Heart left ventricle (tissue), 16 donors: ENCODE results near the gene BTN3A1. TPM values are rescaled to one million over a fixed set of nuclear protein-coding genes. Genes with fewer than 3 reads are reported as not detected.

Source experiments
- ATAC-seq, 4 donors: fragments of 200-7000 bp; cut with Tn5 transposase; one replicate each; pipeline ENCODE4 v1.9.1; 2020 to 2022; ENCODE audit warnings: moderate library complexity in 4 of 4, mild to moderate bottlenecking in 3 of 4, moderate number of reproducible peaks in 1 of 4
- DNase-seq, 5 donors: peaks; one replicate each; pipeline ENCODE4 v3.0.0-alpha.2; 2020
- H3K27ac ChIP-seq, 12 donors: fragments of 200-600 bp; sonication (generic) in 4 of 12; one replicate each; pipeline versions ENCODE4 v1.5.0 to v1.8.0; 2016 to 2022; ENCODE audit warnings: mild to moderate bottlenecking in 2 of 12
- H3K27me3 ChIP-seq, 9 donors: fragments of 200-600 bp; sonication (generic) in 2 of 9; one replicate each; pipeline versions ENCODE4 v1.5.1 to v1.8.0; 2016 to 2022; ENCODE audit warnings: mild to moderate bottlenecking in 3 of 9
- H3K36me3 ChIP-seq, 9 donors: fragments of 200-600 bp; sonication (generic) in 2 of 9; one replicate each; pipeline versions ENCODE4 v1.5.0 to v1.8.0; 2018 to 2022; ENCODE audit warnings: mild to moderate bottlenecking in 2 of 9
- H3K4me1 ChIP-seq, 12 donors: fragments of 200-600 bp; sonication (generic) in 4 of 12; one replicate each; pipeline versions ENCODE4 v1.5.0 to v1.8.0; 2016 to 2022; ENCODE audit warnings: mild to moderate bottlenecking in 3 of 12
- H3K4me3 ChIP-seq, 12 donors: fragments of 200-600 bp; sonication (generic) in 4 of 12; one replicate each; pipeline versions ENCODE4 v1.5.0 to v1.8.0; 2017 to 2022; ENCODE audit warnings: mild to moderate bottlenecking in 9 of 12, moderate library complexity in 4 of 12
- H3K9me3 ChIP-seq, 12 donors: fragments of 200-600 bp; sonication (generic) in 4 of 12; one replicate each; pipeline versions ENCODE4 v1.5.0 to v1.8.0; 2016 to 2022; ENCODE audit warnings: mild to moderate bottlenecking in 1 of 12
- CTCF ChIP-seq, 12 donors: fragments of 200-600 bp; sonication (generic) in 4 of 12; IDR thresholded peaks; one replicate each; pipeline versions ENCODE4 v1.5.0 to v1.8.0; 2018 to 2022; ENCODE audit warnings: antibody characterized with exemption in 12 of 12, mild to moderate bottlenecking in 5 of 12
- POLR2A ChIP-seq, 2 donors: fragments of 450-650 bp; IDR thresholded peaks; one replicate each; pipeline ENCODE4 v1.6.1; 2017; ENCODE audit warnings: antibody characterized with exemption in 2 of 2, mild to moderate bottlenecking in 2 of 2, moderate library complexity in 2 of 2
- WGBS, 4 donors: extraction: QIAGEN DNeasy Blood & Tissue Kit in 2 of 4; methylation state at CpG; one replicate each; pipeline versions ENCODE4 v1.1.5 to v1.1.7; 2013 to 2018; 5-methylcytosine and 5-hydroxymethylcytosine counted together
- intact Hi-C, 10 donors: fragments of 100-400 bp; cut with DNase I; formaldehyde crosslinking; loops; one replicate each; pipeline versions ENCODE4 v1.11.1 to v1.14.2; 2022
- polyA plus RNA-seq, 2 donors: library from polyadenylated mRNA; stranded (reverse); fragments of 200-250 nt; gene quantifications; one replicate each; pipeline ENCODE4 v1.2.3, GENCODE V29; 2013
- total RNA-seq, 9 donors: library from RNA; depleted of rRNA in 2 of 9; stranded (reverse); fragments of >200 nt in 2 of 9; fragmentation: NEBNext Ultra II Directional in 3 of 9; extraction: Animal tissue kit (Norgen Biotek cat#: 25700) in 3 of 9; gene quantifications; one replicate each; pipeline versions ENCODE4 v1.1.0 to v1.2.4, GENCODE V29; 2016 to 2023
- donor health status: ischemic (EF 13 %, LVEDD 7.1; RV severe dilation, severe dysfunction).
- donor health status: healthy with polysubstance abuse.
- donor health status: DM: no; HTN: yes; CAD: no.
- donor health status: DM: no; HTN: no; CAD: no.
- donor health status: ischemic (EF 25% LVEDD 6.9; RV normal size, moderate dysfunction).
- donor health status: ischemic (EF 25% LVEDD 5.7; RV mildly dilated, moderate dysfunction).
- donor health status: healthy.
- donor health status: DM: yes; HTN: yes; CAD: no.
- donor health status: ischemic (EF 35%, LVEDD 5.7; RV mildly dilated, moderate dysfunction).
- donor health status: nonischemic (EF 11% LVEDD 7.7; RV severe dilation, severe dysfunction).
- donor health status: DM: yes; HTN: yes; CAD: no.
- donor health status: PGD.
- donor health status: ischemic (EF 29% LVEDD 5.4; RV normal size, mild dysfunction).
- donor health status: nonischemic (EF 23%, LVEDD 6.1; RV moderate dilation, normal function).

The BTN3A1 gene
- total and polyA plus RNA-seq, 11 donors, result 3.1 to 47.6 (median 5.8) TPM

GRCh38 chr6:26440977-26441358 is 38.9 kb downstream of the BTN3A1 start:
- TF ChIP-seq CTCF (IDR thresholded peaks at IDR 0.05), result no peak
- no peak for TF ChIP-seq POLR2A (IDR thresholded peaks at IDR 0.05)
- Histone ChIP-seq H3K36me3 (peaks cover 0 to 18% (median 7%) of the 10 kb centered on the region in 9 donors), H3K4me3 (peak overlapping the region; percentile 22 to 73 (median 62)), H3K9me3 (no peaks in the 10 kb centered on the region), H3K27me3 (no peaks in the 10 kb centered on the region), H3K27ac (peak overlapping the region; percentile 67 to 94 (median 80)), H3K4me1 (peaks cover 0 to 46% (median 12%) of the 10 kb centered on the region in 12 donors)
- intact Hi-C loops, result no loop called here
- ATAC-seq (no peak), DNase-seq (no peak)
- WGBS, 4 donors, result 32 to 50% (median 37%) methylated on average over 2 of the region's 2 CpGs

- H3K27me3 ChIP-seq, result no peaks in the 10 kb centered on the region
- ATAC-seq (no peak), DNase-seq (no peak)
- H3K36me3 ChIP-seq, result peaks cover 0 to 28% (median 8%) of the 10 kb centered on the region in 9 donors
- WGBS, 4 donors, result 59 to 69% (median 60%) methylated on average over 5 of the region's 5 CpGs
- H3K4me3 ChIP-seq, result peak overlapping the region in 9 of 12 donors; percentile 53 to 73 (median 64)
- intact Hi-C loops, result no loop called here
- peak overlapping the region in 1 of 12 donors; percentile 87 for H3K27ac ChIP-seq
- no peaks in the 10 kb centered on the region for H3K9me3 ChIP-seq
- H3K4me1 ChIP-seq, result peaks cover 0 to 54% (median 12%) of the 10 kb centered on the region in 12 donors
- TF ChIP-seq POLR2A (IDR thresholded peaks at IDR 0.05) (no peak), CTCF (IDR thresholded peaks at IDR 0.05) (no peak)
Observed at GRCh38 chr6:26441977-26442376, 39.9 kb downstream of the BTN3A1 start.

GRCh38 chr6:26445934-26446667 is 44.0 kb downstream of the BTN3A1 start:
- Histone ChIP-seq H3K4me3 (no peak overlapping the region), H3K36me3 (peaks cover 0 to 68% (median 35%) of the 10 kb centered on the region in 9 donors), H3K27ac (peak overlapping the region in 1 of 12 donors; percentile 46), H3K27me3 (no peaks in the 10 kb centered on the region), H3K4me1 (peaks cover 0 to 41% (median 8%) of the 10 kb centered on the region in 12 donors), H3K9me3 (no peaks in the 10 kb centered on the region)
- 74 to 79% (median 76%) methylated on average over 5 of the region's 5 CpGs for WGBS, 4 donors
- TF ChIP-seq CTCF (IDR thresholded peaks at IDR 0.05), result no peak
- TF ChIP-seq POLR2A (IDR thresholded peaks at IDR 0.05), result no peak
- no peak for DNase-seq
- no peak for ATAC-seq
- intact Hi-C loops, result no loop called here

GRCh38 chr6:26447257-26447656 is 45.2 kb downstream of the BTN3A1 start:
- Histone ChIP-seq H3K9me3 (no peaks in the 10 kb centered on the region), H3K27ac (no peak overlapping the region), H3K4me1 (peaks cover 0 to 30% (median 1%) of the 10 kb centered on the region in 12 donors), H3K4me3 (no peak overlapping the region), H3K27me3 (no peaks in the 10 kb centered on the region), H3K36me3 (peaks cover 0 to 76% (median 35%) of the 10 kb centered on the region in 9 donors)
- intact Hi-C loops, result no loop called here
- TF ChIP-seq CTCF (IDR thresholded peaks at IDR 0.05) (no peak), POLR2A (IDR thresholded peaks at IDR 0.05) (no peak)
- no peak for DNase-seq
- ATAC-seq, result no peak
- WGBS, 4 donors, result 86 to 98% (median 95%) methylated on average over 5 of the region's 5 CpGs
